Colonic mucosa (tissue), 4 donors: Measurements from ENCODE around the gene TAF13. TPM values are rescaled to one million over a fixed set of nuclear protein-coding genes. Genes with fewer than 3 reads are reported as not detected.
A peak's percentile ranks its signal among the peaks of the same experiment; 100 is the strongest.

Experiments used
- DNase-seq: peaks from one replicate; pipeline ENCODE4 v3.0.0-alpha.2; 2020
- H3K27ac ChIP-seq: fragments of 200-600 bp; one replicate; pipeline ENCODE4 v1.8.0; 2021
- H3K27me3 ChIP-seq: fragments of 200-600 bp; one replicate; pipeline ENCODE4 v1.8.0; 2021
- H3K36me3 ChIP-seq: fragments of 200-600 bp; one replicate; pipeline ENCODE4 v1.8.0; 2021
- H3K4me1 ChIP-seq: fragments of 200-600 bp; one replicate; pipeline ENCODE4 v1.8.0; 2021; ENCODE audit warnings: mild to moderate bottlenecking
- H3K4me3 ChIP-seq: fragments of 200-600 bp; one replicate; pipeline ENCODE4 v1.8.0; 2021
- H3K9ac ChIP-seq, 2 donors: one replicate each; pipeline ENCODE4 v1.7.0; 2013; ENCODE audit warnings: control low read depth in 2 of 2, low read depth in 2 of 2, low read length in 2 of 2
- H3K9me3 ChIP-seq: fragments of 200-600 bp; one replicate; pipeline ENCODE4 v1.8.0; 2021
- intact Hi-C: fragments of 100-400 bp; cut with DNase I; formaldehyde crosslinking; loops from one replicate; pipeline ENCODE4 v1.14.1; 2022
- total RNA-seq, 2 donors: library from RNA; stranded (reverse); fragmentation: NEBNext Ultra II Directional in 1 of 2; extraction: Animal tissue kit (Norgen Biotek cat#: 25700) in 1 of 2; gene quantifications; one replicate each; pipeline ENCODE4 v1.2.1, GENCODE V29; 2021
- TF ChIP-seq, protein P1 (sequence below): fragments of 200-600 bp; IDR thresholded peaks from one replicate; pipeline ENCODE4 v1.8.0; 2022; ENCODE audit warnings: antibody characterized with exemption, mild to moderate bottlenecking
- donor health status: healthy.
- donor health status: DM: no; HTN: no; CAD: no.
- donor health status: DM: no; HTN: no; CAD: no.

Gene TAF13
- total RNA-seq, 2 donors from 2014 or later = 49.4 to 50.9 TPM

DNA sequence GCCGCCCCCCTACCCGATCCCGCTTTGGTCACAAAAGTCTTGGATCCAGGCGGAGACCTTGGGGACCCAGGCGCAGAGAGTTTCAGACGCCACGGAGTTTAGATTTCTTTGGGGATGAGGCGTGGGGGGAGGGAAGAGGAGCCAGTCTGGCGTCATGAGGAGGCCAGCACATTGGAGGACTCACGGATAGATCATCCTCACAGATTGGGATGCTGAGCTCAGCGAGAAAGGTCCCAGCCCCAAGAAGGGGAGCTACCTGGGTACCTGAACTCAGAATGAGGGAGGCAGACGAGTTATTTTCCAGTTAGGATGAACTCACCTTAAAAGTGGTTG is 38.5 kb upstream of the TAF13 start:
- Histone ChIP-seq H3K4me3 (peak overlapping the region; percentile 43), H3K9me3 (no peaks in the 10 kb centered on the region), H3K9ac (peak overlapping the region; percentile 31 to 71), H3K27me3 (no peaks in the 10 kb centered on the region), H3K36me3 (no peaks in the 10 kb centered on the region), H3K4me1 (peaks cover 7% of the 10 kb centered on the region), H3K27ac (no peak overlapping the region)
- intact Hi-C loops = loop anchor here (5.0 kb wide), 1 partner anchor 78 kb away; no protein-coding TSS in a partner anchor
- TF ChIP-seq, protein P1, sequence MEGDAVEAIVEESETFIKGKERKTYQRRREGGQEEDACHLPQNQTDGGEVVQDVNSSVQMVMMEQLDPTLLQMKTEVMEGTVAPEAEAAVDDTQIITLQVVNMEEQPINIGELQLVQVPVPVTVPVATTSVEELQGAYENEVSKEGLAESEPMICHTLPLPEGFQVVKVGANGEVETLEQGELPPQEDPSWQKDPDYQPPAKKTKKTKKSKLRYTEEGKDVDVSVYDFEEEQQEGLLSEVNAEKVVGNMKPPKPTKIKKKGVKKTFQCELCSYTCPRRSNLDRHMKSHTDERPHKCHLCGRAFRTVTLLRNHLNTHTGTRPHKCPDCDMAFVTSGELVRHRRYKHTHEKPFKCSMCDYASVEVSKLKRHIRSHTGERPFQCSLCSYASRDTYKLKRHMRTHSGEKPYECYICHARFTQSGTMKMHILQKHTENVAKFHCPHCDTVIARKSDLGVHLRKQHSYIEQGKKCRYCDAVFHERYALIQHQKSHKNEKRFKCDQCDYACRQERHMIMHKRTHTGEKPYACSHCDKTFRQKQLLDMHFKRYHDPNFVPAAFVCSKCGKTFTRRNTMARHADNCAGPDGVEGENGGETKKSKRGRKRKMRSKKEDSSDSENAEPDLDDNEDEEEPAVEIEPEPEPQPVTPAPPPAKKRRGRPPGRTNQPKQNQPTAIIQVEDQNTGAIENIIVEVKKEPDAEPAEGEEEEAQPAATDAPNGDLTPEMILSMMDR = no peak
- DNase-seq = peak; percentile 49

DNA sequence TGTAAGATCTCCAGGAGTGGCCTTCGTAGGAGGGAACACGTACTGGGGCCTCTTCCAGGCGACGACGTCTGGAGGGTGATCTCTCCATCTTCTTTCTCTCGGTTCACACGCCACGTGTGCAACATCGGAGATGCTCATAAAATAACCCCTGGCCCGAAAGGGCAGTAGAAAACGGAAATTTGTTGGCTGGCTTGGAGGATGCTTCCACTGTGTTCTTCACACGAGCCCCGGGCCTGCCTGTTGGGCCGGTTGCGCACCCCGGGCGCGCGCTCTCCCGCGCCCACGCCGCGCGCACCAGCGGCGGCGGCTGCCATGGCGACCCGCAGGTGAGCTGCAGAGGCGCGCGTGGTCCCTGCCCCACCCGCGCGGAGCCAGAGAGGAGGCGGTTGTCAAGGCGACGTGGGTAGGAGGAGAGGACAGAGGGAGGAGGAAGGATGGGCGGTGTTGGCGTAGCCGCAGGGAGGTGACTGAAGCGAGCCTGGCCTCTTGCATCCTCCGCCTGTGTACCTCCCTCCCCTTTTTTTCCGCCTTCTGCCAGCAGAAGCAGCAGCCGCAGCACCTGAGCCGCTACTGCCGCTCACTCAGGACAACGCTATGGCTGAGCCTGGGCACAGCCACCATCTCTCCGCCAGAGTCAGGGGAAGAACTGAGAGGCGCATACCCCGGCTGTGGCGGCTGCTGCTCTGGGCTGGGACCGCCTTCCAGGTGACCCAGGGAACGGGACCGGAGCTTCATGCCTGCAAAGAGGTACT is 38.0 kb upstream of the TAF13 start, which contains the start of gene ELAPOR1:
TSS of gene ELAPOR1 (plus strand) at position 526 of the 752 bp plus-strand sequence. CDS start at position 595, 69 bp downstream.
- Histone ChIP-seq H3K9ac (peak within 1 kb of the TSS; percentile 37 to 71), H3K4me1 (peaks cover 7% of the 10 kb centered on the region), H3K27ac (no peak within 1 kb of the TSS), H3K27me3 (no peaks in the 10 kb centered on the region), H3K36me3 (no peaks in the 10 kb centered on the region), H3K4me3 (peak within 1 kb of the TSS; percentile 43), H3K9me3 (no peaks in the 10 kb centered on the region)
- intact Hi-C loops = loop anchor here (5.0 kb wide), 1 partner anchor 79 kb away; no protein-coding TSS in a partner anchor
- peak; percentile 91 for DNase-seq
- TF ChIP-seq, protein P1 = no peak

- H3K36me3 ChIP-seq = no peaks in the 10 kb centered on the region
- TF ChIP-seq, protein P1 = peak; percentile 97
- H3K27me3 ChIP-seq = no peaks in the 10 kb centered on the region
- H3K27ac ChIP-seq = no peak overlapping the region
- peaks cover 7% of the 10 kb centered on the region for H3K4me1 ChIP-seq
- peak overlapping the region; percentile 17 to 36 for H3K9ac ChIP-seq
- no peaks in the 10 kb centered on the region for H3K9me3 ChIP-seq
- intact Hi-C loops = loop anchor here (5.0 kb wide), 1 partner anchor 80 kb away; no protein-coding TSS in a partner anchor
- H3K4me3 ChIP-seq = no peak overlapping the region
- DNase-seq = peak; percentile 97
Measured at GRCh38 chr1:109112652-109113285, 37.0 kb upstream of the TAF13 start.

GRCh38 chr1:109112056-109112651 is 36.4 kb upstream of the TAF13 start:
- Histone ChIP-seq H3K9me3 (no peaks in the 10 kb centered on the region), H3K4me1 (peaks cover 7% of the 10 kb centered on the region), H3K27ac (no peak overlapping the region), H3K36me3 (no peaks in the 10 kb centered on the region), H3K4me3 (no peak overlapping the region), H3K9ac (no peak overlapping the region), H3K27me3 (no peaks in the 10 kb centered on the region)
- intact Hi-C loops = loop anchor here (5.0 kb wide), 1 partner anchor 80 kb away; no protein-coding TSS in a partner anchor
- DNase-seq = no peak
- TF ChIP-seq, protein P1 = no peak

DNA sequence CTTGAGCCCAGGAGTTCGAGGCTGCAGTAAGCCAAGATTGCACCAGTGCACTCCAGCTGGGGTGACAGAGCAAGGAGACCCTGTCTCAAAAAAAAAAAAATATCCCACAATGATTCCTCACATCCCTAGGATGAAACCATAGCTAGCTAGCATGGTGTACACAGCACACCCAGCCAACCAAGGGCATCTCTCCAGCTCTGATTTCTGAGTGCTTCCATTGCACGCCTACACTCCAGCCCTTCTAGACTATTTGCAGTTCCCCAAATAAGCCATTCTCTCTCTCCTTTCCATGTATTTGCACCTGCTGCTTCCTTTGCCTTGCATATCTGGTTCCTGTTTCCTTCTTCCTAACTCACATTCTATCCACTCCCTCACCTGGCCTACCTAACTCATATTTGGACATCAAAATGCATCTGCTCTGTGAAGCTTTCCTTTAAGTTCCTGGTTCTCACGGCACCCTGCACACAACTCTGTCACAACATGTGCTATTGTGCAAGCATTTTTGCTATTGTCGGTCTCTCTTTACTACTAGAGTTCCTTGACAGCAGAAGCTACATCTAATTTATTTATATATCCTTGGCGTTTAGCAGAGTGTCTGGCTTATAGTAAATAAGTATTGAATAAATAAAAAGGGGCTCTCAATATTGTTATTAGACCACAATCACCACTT is 35.7 kb upstream of the TAF13 start:
- intact Hi-C loops = loop anchor here (5.0 kb wide), 1 partner anchor 81 kb away; no protein-coding TSS in a partner anchor
- TF ChIP-seq, protein P1 = no peak
- H3K27me3 ChIP-seq = no peaks in the 10 kb centered on the region
- DNase-seq = no peak
- H3K4me3 ChIP-seq = no peak overlapping the region
- H3K27ac ChIP-seq = no peak overlapping the region
- H3K9ac ChIP-seq = no peak overlapping the region
- no peaks in the 10 kb centered on the region for H3K9me3 ChIP-seq
- H3K4me1 ChIP-seq = peaks cover 7% of the 10 kb centered on the region
- no peaks in the 10 kb centered on the region for H3K36me3 ChIP-seq
